NCI-H748 (cell line): ENCODE measurements around the gene SLC44A1.

ENCODE experiments used
- DNase-seq: peaks from one replicate; lab custom pipeline; 2025; ENCODE audit not compliant: unreplicated experiment; lab: John Stamatoyannopoulos, UW

Gene SLC44A1

DNA sequence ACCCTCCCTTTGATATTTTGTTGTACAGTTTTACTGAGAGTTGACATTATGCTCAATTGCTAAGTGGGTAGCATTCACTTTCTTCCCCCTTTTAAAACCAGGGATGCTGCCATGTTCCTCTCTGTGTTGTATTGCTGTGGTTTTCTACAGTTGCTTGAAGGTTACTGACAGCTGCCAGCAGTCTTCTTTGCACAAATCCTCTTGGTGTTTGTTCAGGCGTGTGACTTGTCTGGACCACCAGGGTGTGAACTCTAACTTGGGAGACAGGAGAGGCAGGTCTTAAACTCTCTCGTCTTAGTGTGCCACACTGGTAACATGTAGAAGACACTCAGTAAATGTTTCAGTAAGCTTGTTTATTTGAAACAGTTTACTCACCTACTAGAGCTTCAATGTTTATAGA is 25.1 kb downstream of the SLC44A1 start:
- no peak for DNase-seq

DNA sequence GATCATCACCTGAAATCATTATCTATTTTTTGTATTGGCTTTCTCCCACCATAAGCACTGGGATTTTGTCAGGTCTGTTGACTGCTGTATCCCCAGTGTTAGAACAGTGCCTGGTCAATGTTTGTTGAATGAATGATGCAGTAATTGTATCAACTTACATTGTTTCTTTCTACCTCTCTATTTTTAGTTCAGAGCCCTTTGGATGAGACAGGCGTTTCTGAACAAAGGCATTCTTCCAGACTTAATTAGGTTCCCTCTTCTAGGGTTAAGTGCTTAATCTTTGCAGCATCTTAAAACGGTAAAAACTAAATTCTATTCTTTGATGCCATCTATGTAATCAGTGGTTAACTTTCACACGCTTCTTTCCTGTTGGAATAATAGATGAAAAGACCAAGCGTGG is 26.3 kb downstream of the SLC44A1 start:
- DNase-seq: no peak

DNA sequence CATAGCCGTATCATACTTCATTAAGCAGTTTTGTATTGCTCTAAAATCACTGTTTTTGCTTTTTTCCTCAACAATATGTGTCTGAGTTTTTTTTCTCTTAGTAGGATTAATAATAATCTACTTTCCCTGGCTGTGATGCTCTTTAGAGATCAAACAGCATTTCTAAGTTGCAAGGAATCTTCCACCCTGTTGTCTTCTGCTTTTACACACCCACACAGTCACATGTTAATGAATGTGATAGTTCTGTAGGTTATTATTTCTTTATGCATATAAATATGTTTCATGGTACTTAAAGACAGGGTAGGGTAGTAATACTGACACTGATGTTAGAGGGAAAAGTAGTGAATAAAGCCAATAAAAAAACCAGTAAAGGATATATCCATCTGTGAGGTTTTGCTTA is 29.3 kb downstream of the SLC44A1 start:
- no peak for DNase-seq

DNA sequence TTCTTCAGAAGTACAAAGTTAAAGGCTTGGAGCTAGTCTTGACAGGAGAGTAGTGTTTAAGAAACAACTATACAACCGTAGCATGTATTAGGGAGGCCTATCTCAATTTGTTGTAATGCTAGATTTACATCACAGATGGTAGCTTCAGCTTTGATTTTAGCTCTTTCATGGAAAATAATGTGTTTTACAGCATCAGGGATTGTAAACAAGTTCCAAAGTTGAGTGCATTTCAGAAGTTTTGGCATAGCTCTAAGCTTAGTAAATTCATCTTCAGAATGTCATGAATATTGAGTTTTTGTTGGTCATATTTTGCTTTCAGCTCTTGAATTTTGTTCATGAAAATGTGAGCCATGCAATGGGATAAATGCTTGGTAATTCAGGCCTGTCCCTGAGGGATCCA is 30.7 kb downstream of the SLC44A1 start:
- DNase-seq: no peak

DNA sequence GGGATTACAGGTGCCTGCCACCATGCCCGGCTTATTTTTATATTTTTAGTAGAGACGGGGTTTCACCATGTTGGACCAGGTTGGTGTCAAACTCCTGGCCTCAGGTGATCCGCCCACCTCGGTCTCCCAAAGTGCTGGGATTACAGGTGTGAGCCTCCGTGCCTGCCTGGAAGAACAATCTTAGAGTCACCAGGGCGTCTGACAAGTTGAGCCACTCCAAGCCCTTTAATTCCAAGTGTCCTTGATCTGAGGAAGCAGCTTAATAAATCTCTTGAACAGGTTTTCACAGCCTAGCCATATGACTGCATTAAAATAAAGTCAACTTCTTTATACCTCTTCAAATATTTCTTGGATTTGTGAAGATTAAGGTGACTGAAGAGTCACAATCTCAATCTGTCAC is 31.5 kb downstream of the SLC44A1 start:
- DNase-seq: no peak

DNA sequence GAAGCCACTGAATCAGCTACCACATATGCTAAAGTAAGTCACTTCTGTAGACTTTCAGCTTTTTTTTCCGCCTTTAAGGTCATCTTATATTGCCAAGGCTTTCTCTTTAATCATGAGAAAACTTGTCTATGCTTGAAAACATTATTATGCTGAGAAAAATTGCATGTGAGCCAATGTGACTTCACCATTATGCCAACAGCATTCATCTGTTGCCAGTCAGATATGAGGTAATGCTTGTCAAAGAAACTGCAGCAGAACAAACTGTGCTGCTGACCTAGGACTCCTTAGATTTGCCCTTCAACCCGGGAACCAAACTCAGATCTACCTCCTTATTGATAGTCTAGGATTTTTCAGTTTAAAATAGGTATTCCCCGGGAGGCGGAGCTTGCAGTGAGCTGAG is 34.3 kb downstream of the SLC44A1 start:
- DNase-seq: no peak

DNA sequence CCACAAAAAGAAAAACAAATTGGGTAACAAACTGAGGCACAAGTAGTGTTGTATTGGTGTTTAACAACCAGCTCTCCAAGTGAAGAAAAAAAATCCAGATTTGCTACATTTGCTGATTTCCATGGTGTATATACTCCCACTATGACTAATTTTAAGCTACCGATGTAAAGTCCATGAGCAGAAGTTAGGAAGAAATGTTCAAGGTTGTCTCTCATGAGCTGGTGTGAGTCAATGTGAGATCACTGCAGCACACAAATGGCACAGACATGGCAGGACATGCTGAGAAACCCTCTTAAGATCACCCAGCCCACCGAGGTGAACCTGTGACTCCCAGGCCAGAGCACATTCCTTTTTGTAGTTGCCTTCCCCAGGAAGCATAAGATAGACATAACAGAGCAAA is 36.2 kb downstream of the SLC44A1 start:
- DNase-seq: no peak

DNA sequence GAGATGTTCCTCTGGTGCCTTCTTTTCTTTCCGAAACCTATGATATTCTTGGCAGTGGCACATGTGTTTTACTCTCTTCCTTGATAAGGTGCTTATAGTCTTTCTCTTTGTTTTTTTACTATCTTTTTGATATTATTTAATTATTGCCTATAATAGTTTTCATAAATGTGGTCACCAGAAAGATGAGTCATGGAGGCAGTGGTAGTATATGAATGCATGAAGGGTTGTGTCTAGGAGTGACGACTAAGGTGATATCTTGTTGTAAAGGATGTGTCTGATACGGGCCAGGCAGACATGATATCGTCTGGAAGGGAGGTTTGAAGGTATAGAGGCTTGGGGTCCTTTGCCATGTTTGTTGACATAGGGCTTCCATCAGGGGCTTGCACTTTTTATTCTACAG is 36.8 kb downstream of the SLC44A1 start:
- DNase-seq: no peak

DNA sequence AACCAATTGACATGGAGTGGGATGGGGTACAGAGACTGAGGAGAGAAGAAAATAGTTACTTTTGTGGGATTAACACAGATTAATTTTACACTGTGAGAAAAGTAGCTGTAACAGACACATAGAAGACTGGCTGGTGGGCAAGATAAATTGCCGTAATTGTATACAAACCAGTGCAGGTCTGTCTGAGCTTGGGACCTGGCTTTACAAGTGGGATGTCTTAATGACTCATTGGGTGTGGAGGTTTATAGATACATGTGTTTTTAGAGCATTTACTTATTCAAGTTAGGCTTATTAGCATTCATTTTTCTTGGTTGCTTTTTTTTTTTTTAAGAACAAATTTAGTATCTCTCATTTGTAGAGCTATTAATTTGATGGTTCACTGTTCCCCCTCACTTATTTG is 37.5 kb downstream of the SLC44A1 start:
- no peak for DNase-seq

DNA sequence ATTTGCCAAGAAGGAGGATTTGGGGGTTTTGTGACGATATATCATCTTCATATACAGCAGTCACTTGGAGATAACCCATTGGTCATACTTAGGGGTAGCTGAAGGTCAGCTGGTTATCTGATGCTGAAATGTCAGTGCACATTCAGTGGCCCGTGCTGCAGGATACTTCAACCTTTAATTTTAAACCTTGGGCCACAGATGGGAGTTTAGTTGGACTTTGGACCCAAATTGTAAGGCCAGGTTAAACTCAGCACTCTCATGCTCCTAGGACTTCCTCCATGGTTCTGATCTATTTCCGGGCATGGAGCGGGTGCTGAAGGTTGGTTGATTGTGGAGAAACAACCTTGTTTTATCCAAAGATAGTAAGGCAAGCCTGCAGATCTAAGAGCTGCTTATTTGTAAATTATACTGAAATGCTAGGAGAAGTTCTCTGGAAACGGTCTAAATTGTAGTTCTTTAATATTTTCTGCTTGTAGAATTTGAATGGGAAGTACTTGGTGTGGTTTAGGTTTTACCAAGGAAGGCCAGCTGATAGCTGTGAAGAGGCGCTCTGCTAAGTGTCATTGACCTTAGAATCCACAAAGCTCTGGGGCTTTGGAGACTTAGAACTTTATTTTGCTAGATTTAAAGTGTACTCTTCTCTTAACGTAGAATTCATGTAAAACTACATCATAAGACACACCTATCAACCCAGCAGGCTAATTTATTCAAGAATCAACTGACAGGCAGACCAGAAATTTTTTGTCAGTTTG is 38.6 kb downstream of the SLC44A1 start:
- DNase-seq: no peak

DNA sequence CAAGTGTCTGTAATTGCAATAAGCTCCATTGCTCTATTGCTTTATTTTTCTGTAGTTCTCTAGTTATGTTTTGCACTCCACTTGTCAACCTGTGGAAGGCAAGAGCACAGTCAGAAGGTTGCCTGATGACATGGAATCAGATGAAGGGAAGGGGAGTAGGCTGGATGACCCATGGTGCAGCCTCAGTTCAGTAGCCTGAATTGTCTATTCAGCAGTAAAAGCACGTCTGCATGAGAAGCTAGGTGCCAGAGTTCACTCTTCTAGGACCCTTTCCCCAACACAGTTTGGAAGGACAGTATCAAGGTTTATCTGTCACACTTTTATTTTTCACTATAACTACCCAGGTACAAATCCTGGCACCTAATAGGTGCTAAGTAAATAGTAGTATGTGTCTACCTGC is 39.3 kb downstream of the SLC44A1 start:
- DNase-seq: no peak

DNA sequence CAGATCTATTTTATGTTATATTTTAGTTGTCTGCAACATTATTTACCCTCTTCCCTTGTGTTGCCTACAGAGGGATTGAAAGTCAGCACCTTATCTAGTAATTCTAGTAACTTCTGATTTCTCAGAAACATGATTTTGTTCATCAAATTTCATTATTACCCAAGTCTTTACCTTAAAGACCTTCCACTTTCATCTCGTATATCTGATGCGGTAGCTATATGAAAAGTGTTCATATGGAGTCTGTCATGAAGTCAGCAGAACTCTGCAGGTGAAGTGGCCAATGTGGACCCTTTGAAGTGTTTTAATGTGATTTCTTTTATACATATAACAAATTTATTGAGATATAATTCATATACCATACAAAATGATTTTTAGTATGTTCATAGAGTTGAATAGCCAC is 40.0 kb downstream of the SLC44A1 start:
- no peak for DNase-seq

DNA sequence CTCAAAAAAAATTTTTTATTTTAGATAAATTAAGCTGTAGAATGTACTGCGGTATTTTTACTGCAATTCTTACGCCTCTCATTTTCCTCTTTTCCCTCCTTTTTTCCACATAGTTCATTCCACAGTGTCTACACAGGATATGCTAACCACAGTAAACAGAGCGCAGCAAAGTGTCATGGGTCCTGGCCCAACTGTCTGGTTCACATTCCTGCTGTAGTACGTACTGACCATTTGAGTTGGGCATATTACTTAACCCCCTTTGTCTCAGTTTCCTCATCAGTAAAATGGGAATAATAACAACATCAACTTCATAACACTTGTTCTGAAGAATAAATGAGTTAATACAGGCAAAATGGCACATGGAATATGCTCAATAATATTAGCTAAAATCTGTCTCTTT is 41.6 kb downstream of the SLC44A1 start:
- DNase-seq: no peak

DNA sequence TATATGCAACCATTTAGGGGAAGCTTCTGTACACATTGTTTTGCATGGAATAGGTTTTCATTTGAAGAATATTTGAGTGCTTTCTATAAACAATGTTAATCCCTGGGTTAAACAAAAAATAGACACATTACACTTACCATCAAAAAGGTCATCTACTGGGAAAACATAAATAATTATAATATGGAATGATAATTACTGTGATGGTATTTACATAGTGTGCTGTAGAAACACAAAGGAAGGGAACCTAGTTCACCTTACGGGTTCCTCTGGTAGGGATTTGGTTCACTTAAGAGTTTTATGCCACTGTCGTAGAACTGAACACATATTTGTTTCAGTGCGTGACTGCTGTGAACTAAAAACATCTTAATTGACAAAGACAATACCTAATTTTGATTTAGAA is 44.9 kb downstream of the SLC44A1 start:
- no peak for DNase-seq

DNA sequence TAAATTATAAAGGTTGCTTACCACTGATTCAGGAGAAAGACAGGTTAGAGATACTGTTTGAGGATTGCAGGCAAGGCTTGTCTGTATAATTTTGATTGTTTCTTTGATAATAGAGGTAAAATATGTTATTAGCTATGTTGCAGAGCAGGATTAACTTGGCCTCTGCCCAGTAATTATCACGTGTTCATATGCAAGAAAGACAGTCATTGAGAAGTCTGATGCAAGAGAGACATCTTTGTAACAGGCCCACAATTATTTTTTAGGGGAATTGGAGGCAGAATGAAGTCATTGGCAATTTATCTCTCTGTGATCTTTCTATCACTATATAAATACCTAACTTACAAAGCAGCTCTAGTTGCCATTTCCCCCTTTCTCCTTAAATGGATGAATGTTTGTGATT is 46.0 kb downstream of the SLC44A1 start:
- peak; percentile 9 for DNase-seq

DNA sequence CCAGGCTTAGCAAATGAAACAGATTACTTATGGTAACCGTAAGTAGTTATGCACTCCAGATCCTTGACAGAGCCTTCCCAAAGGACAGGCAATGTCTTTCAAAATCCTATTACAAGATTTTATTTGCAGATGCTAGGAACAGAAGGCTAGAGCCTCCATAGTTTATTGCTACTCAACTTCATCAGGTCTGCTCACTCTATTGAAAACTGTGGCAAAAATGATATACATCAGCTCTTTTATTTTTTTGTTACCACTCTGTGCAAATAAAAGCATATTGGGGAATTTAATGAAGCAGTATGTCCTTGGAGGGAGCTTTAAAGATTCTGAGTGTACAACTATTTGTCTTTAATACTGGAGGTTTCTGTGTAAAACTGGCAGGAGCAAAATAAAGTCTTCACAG is 46.5 kb downstream of the SLC44A1 start:
- DNase-seq: no peak

DNA sequence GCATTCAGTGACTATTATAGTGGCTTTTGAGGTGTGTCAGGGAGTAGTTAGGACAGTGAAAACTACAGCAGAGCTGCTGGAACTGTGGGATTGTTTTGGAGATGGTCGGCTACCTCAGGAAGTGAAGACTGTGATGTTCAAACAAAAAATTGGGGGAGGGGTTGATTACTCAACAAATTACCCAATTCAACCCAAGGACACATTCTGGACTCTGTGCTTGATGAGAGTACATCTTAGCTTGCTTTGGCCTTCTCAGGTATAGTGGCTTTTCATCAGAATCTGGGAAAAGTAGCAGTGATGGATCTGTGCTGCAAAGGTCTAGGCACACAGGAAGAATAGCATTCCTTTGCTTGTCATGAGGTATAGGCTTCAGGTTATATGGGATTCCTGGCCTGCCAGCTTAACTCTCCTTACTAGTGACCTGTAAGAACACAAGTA is 47.0 kb downstream of the SLC44A1 start:
- no peak for DNase-seq

DNA sequence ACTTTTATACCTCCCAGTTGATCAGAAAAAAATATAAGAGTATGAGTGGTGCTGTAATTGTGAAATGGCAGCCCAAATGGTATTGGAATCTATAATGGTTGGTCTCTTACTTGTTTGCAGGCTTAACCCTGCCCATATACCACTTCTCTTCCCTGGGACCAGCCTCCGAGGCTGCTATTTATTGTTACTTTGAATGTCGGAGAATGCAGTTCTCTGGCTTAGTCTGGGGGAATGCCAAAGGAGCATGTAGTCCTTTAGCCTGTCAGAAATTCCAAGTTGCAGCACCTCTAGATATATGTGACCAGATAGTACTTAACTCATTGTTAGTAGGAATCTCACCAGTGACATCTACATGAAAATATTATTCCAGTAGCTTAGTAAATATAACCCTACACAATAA is 47.5 kb downstream of the SLC44A1 start:
- DNase-seq: no peak

DNA sequence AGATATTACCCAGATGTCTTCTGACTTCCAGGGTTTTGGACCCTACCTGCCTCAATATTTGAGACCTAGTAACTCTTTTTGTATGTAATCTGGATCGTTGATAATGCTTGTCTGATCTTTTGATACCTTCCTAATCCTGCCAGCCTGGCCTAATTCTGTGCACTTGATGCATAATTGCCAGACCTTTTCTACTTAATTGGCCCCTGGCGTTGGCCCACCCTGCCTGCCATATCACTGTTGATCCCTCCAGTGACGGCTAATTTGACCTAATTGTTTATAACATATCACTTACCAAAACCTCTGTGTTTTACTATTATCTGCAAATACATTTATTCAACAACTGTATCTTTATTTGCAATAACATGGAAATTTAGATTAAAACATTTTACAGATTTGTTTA is 49.0 kb downstream of the SLC44A1 start:
- DNase-seq: peak; percentile 29

DNA sequence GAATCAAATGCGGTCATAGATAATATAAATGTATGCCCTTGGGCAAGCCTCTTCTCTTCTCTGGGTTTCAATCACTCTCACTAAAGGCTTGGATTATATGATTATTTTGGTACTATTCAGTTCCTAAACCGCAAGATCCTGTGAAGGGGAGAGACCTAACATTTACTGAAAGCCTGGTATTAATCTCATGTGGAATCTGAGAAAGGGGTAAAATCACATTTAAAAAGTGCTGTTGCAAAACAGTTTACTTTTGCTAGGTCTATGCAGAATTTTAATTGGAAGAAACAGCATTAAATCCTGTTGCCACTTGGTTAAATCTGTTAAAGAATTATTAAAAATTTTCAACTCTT is 50.7 kb downstream of the SLC44A1 start:
- DNase-seq: no peak

DNA sequence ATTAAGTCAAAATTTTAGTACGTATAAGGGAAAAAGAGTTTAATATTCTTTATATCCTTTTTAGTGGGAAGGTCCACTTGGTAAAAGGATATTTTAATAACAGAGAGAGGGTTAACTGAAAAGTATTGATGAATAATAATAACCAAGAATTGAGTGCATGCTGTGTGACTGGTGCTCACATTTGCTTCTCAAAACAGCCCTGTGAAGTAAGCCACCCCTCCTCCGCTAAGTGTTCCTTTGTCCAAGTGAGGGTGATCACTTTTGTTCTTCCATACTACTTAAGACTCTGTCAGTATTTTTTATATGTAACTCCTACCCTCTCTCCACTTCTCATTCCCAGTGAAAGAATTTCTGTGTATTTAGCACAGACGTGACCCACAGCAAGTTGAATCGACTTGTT is 51.5 kb downstream of the SLC44A1 start:
- DNase-seq: no peak

DNA sequence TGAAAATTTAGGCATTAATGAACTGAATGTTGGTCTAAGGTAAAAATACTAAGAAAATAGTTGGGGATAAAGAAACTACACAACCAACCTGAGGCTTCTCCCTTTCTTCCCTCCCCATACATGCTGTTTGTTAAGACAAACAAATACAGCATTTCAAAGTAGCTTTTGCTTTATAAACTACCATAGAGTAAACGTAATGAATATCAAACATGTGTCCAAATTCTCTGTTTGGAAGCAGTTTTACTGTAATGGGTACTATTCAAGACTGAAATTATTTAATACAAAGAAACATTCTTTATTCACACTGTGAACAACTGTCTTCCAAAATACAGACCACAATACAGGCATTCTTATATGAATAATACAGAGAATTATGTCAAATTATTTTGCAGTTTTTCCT is 52.0 kb downstream of the SLC44A1 start:
- no peak for DNase-seq

DNA sequence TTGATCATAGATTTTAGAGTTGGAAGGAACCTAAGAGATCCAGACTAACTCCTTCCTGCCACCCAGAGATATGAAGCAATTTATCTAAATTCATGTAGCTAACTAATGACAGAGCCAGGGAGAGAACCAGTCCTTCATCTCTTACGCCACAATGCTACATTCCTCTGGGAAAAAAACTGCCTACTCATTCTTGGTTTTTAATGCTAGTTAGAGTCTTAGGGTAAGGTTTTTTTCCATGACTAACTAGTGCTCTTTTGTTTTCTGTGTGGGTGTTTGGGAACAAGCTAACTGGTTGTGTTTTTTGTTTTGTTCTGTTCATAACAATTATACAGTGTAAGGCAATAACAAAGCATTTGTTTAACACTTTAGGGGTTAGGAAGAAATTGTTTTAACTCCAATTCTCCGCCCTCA is 52.4 kb downstream of the SLC44A1 start:
- no peak for DNase-seq
